Renal cortex interstitium (tissue), 11 donors: ENCODE data around the gene MEGF6. TPM values are rescaled to one million over a fixed set of nuclear protein-coding genes. Genes with fewer than 3 reads are reported as not detected.
"Not testable (repeated sequence)": the region's sequence is repeated elsewhere in the genome, so short reads cannot be mapped to it uniquely, and the experiment has no call there.

Experiments
- DNase-seq, 11 donors: peaks; one replicate each; pipeline ENCODE4 v3.0.0-alpha.2; 2013; ENCODE audit warnings: low read depth in 9 of 11, low spot score in 4 of 11; ENCODE audit errors: extremely low read depth in 1 of 11
- polyA plus RNA-seq, 3 donors: library from polyadenylated mRNA; unstranded; fragments of 120-200 nt; gene quantifications; one replicate each; pipeline ENCODE4 v1.2.1, GENCODE V29; 2013; ENCODE audit not compliant: insufficient read length in 3 of 3

The MEGF6 gene
- polyA plus RNA-seq, 3 donors = 8.5 to 15.3 (median 14.6) TPM

DNA sequence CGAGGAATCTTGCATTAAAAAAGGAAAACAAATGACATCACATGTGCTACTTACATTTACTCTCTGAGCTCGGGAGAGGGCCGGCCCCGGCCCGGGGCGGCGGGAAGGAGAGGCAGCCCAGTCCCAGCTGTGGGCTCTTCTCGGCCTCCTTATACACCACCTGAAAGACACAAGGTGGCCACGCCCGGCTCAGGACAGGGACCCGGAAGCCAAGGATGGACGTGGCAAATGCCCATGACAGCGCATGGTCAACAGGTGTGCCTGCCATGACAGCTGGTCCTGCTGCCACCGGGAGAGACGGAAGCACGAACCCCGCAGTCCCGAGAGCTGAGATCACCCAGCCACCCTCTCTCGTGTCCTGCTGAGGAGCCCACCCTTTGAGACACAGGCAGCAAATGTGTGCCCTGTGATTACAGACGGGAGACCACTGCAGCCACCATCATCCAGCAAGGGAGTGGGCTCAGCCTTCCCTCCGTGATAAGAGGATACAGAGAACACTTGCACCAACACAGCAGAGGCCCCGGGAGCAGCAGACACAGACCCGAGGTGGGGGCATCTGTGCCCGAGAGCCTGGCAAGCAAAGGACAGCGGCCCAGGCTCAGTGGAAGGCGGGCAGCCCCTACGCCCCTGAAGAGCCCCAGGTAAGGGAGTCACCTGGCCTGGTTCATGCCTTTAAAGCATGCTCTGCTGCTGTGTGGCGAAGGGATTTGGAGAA lies 22.2 kb upstream of the MEGF6 start:
- no peak for DNase-seq

DNA sequence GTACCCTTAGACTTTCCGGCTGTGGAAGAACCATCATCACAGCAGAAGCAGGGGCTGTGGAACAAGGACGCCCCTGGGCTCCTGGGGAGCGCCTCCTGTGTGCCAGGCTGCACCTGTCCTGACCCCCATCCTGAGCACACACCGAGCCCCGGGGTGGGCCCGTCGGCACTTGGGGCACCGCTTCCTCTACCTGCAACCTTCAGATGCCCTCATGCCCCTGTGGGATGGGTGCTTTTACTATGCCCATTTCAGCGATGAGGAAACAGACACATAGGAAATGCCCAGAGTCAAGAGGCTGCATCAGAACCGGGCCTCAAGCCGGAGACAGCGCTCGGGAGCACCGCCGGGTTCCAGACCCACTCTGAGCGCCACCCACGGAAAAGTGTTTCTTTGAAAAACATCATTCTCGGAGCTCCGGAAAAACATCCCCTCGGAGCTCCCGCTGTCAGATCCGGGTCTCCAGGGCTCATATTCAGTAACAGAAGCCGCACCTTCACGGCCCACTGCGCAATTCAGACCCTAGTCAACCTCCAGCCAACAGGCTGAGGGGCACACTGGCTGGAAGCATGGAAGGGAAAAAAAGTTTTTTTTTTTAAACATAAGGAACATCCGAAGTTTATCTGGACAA lies 21.5 kb upstream of the MEGF6 start:
- no peak for DNase-seq

DNA sequence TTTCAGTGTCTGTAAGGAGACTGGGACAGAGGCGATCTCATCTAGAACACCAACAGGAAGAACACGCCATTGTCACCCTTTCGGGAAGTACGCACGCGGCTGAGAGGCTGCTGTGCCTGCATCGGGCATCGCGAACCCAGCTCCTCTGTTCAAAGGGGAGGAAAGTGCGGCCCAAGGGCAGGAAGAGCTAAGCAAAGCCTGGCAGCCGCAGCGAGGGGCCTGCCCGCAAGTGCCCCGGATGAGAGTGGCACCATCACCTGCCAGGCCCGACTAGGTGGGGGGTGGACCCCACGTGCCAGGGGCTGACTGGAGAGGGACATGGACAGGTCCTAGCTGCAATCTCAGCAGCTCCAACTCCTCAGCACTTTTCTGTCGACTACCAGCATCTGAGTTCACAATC lies 21.0 kb upstream of the MEGF6 start:
- no peak for DNase-seq

DNA sequence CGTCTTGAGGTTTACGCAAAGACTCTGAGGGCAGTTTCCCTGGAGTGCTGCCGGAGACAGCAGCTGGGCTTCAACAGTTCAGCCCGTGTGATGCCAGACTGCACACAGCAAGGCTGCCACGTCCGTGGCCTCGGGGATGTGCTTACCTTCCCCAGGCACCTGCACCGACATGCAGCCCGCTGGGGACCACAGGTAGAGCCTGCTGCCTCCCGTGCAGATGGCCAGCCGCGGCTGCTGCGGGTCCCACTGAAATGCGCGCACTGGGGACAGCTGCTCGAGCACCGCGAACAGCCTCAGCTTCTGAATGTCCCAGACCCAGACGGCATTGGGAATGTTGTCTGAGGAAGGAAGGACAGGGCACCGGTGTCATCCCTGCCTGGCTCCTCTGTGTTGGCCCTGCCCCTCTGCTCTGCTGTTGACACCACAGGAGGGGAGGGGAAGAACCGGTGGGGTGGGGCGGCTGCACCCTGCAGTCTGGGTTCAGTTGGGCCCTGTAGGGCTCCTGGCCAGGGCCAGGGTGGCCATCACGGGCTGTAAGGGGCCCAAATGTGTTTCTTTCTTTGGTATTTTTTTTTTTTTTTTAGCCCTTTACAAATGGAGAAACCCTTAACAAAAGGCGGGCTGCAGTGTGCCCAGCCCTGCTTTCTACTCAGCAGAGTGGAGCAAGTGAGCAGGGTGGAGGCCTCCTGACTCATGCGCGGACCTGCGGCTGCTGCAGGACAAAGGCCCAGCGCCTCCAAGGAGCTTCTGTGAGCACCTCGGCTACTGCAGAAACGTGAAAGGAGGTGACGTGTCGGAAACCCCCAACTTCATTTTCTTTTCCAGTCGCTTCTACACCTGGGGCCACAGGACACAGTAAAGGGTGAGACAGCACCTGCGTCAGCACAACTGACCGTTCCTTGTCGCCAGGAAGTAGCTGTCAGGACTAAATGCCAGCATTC lies 20.3 kb upstream of the MEGF6 start:
- DNase-seq = no peak

DNA sequence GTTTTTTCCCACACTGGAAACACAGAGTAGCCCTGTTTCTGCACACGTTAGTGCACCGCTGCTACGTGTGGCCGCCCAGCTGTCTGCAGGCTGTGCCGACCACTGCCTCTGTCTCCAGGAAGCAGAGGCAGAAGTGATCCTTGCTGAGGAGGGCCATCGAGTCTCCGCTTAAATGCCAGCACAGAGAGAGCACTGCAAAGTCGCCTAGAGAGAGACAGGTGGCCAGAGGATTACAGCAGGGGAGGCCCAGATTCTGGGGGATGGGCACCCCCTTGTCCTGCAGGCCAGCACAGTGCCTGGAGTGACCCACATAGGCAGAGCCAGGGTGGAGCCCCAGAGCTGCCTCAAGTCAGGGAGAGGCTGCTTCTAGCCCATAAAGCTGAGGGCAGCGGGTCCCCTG lies 19.6 kb upstream of the MEGF6 start:
- DNase-seq = no peak

DNA sequence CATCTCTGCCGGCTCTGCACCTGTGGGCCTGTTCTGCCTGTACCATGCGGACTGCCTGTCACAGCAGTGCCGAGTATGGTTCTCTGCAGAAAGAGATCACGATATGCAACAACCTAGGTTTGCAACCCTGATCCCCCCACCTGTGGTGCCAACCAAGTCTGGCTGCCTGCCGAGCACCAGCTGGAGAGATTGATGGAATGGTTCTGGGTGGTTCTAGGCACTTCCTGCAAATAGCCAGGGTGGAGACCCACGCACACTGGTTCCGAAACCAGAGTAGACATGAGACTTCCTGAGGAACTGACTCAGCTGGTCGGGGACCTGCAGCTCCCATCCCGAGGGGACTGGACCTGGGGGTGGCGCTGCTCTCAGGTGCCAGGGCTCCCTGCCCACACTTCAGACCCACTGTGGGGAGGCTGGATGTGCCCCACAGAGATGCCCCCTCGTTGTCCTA lies 18.9 kb upstream of the MEGF6 start:
- no peak for DNase-seq

DNA sequence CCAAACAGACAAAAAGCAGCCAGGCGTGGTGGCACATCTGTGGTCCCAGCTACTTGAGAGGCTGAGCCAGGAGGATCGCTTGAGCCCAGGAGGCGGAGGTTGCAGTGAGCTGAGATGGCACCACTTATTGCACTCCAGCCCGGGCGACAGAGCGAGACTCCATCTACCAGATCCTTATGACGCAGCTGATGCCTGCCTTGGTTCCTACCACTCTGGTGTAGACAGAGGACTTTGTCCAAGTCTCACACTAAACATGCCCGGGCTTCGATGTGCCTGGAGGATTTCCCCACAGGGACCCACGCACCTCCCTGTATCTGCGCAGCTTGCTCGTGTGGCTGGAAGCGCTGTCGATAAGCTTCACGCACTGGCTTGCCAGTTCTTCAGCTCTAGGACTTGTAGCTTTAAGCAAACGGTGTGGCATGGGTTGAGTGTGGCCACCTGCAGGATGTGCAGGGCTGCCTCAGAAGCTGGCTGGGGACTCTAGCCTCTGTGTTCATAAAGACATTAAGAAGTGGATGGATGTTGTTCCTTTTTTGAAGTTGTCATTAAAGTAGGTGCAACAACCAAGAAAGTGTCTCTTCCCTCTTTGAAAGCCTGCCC lies 18.4 kb upstream of the MEGF6 start:
- DNase-seq = no peak

DNA sequence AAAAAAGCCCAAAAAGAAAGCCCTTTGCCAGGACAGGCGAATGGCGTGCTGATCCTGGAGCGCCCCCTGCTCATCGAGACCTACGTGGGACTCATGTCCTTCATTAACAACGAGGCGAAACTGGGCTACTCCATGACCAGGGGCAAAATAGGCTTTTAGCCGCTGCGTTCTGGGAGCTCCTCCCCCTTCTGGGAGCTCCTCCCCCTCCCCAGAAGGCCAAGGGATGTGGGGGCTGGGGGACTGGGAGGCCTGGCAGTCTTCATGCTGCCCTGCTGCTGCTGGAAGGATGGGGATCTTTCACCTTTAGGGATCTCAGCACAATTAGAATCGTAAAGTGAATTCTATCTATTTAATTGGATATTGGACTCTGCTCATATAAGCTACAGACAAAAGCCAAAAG lies 17.1 kb upstream of the MEGF6 start:
- no peak for DNase-seq

DNA sequence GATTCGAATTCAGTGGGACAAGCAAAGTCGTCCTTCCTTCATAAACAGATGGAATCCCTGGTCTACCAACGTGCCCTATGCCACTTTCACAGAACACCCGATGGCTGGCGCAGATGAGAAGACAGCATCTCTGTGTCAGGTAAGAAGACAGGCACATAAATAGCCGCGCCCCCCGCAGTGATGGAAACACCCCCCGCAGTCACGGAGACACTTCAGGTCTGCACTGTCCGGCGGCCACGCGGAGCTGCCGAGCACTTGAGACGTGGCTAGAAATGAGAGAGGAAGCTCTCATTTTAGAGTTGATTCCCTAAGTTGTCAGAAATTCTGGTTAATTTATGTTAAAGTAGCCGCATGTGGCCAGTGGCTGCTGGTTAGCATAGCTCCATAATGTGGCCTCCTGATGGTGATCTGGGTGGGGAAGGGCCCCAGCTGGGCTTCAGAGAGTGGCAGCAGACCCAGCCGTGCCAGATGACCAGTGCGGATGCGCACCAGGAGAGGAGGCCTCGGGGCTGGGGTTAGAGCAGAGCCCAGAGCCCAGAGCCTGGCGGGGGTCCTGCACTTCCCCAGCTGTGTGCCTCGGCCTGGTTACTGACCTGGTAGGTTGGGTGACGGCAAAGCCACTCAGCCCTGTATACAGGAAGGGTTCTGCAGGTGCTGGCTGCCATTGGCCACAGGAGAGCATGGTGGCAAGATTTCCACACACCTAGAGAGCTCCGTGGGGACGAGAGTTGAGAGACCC lies 16.4 kb upstream of the MEGF6 start:
- DNase-seq = no peak

DNA sequence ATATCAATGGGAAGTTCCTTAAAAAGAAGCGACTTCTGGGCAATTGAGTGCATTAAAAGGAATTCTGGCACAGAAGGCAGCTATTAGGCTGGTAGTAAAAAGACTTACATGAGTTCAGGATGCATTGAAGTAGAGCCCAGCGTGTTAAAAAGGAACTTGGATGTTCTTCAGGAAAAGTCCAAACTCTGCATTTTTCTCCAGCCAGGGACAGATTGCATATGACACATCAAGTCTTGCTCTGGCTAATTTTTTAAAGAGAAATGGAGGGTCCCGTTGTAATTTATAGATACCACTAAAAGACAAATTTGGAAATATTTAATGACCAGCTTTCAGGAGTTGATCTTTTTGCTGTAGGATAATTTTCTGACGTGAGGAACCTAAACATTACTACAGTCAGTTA lies 14.7 kb upstream of the MEGF6 start:
- no peak for DNase-seq

DNA sequence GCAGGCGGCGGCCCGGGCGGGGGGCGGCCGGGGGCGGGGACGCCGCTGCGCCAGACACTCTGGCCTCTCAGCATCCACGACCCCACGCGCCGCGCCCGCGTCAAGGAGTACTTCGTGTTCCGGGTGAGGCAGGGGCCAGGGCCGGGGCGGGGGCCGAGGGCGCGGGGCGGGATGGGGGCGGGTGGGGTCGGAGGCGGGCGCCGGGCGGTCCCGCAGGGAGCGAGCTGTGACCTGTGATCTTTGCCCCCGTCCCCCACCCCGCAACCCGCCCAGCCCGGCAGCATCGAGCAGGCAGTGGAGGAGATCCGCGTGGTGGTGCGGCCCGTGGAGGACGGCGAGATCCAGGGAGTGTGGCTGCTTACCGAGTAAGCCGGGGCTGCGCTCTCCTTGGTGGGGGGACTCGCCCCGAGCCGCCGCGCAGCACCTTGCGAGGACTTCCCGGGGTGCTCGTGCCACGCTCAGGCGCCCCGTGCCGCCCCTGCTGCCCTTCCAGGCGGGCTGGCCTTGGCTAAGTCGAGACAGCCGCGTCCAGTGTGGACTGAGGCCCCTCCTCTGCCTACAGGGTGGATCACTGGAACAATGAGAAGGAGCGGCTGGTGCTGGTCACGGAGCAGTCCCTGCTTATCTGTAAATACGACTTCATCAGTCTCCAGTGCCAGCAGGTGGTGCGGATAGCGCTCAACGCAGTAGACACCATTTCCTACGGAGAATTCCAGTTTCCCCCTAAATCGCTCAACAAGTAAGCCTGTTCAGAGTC lies 14.0 kb upstream of the MEGF6 start:
- DNase-seq = no peak

DNA sequence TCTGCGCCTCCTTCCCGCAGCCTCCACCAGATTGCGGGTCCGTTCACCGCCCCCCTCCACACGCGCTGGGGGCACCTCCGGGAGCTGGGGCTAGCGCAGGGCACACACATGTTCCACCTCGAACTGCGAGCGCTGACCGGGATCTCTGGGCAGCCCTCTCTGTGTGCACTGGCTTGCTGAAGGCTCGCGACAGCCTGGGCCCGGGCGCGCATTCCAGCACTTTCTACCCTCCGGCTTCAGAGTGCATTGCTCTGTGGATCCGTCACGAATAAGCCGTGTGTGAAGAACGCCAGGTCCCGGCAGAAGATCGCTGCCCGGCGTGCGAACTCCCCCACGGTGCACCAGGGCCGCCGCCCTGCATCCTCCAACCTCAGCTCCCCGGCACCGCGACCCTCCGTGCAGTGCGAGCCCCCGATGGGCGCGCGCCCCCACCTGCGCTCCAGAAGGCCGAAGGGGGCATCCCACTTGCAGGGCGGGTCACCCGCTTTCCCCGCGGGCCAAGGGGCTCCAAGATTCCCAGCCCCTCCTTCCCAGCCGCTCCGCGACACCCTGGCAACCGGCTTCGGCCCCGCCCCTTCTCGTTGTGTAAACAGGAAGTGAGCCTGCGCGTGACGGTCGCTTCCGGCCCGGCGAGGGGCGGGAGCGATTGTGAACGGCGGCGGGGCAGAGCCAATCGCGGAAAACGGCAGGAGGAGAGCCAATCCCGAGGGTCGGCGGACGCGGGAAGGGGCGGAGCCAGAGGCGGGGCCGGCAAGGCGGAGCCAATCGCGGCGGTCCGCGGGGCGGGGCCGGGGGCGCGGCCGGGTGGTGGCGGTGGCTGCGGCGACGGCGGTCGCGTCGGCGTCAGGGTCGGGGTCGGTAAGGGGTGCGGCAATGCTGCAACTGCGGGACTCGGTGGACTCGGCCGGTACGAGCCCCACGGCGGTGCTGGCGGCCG lies 13.2 kb upstream of the MEGF6 start, which contains the start of gene TPRG1L:
Gene TPRG1L, plus strand, starts transcription at position 816 of the 937 bp plus-strand sequence. Its CDS starts 58 bp downstream, at position 874.
- DNase-seq = peak; percentile 90 to 97 (median 95)

DNA sequence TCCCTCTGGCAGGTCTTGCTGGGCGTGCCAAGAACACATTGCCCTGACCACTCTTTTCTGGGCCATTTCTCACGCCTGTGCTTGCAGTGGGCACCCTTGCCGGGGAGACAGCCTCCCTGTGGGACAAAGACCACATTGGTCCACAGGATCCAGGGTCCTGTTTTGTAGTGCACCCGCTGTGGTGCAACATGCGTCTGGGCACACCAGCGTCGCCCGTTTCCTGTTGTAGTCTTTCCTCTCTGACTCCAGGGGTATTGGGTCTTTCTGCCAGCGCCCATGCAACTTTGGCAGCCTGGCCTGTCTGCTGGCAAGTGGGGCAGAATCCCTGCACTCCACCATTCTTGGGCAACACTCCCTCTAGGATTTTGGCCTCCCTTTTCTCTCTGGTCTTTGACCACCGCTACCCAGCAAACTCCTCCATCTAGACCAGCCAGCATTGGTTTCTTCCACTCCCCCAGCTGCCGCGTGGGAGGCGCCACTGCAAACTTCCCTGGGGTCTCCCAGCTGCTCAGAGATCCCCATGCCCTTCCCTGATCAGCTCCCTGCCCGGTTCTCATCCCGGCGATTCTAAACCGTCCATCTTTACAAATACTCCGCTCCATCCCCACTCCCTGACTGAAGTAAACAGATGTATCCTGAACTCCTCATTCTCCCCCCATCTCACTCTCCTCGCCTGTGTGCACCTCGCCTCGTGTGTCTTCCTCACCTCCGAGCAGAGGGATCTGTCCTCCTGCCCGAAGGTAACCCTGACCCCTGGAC lies 12.3 kb upstream of the MEGF6 start:
- DNase-seq = no peak

DNA sequence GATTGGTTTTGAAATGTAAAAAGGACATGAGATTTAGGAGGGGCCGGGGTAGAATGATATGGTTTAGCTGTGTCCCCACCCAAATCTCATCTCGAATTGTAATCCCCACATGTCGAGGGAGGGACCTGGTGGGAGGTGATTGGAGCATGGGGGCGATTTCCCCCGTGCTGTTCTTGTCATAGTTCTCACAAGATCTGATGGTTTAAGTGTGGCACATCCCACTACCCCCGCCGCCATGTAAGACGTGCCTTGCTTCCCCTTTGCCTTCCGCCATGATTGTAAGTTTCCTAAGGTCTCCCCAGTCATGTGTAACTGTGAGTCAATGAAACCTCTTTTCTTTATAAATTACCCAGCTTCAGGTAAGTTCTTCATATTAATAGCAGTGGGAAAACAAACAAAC lies 10.8 kb upstream of the MEGF6 start:
- not testable (repeated sequence) for DNase-seq

DNA sequence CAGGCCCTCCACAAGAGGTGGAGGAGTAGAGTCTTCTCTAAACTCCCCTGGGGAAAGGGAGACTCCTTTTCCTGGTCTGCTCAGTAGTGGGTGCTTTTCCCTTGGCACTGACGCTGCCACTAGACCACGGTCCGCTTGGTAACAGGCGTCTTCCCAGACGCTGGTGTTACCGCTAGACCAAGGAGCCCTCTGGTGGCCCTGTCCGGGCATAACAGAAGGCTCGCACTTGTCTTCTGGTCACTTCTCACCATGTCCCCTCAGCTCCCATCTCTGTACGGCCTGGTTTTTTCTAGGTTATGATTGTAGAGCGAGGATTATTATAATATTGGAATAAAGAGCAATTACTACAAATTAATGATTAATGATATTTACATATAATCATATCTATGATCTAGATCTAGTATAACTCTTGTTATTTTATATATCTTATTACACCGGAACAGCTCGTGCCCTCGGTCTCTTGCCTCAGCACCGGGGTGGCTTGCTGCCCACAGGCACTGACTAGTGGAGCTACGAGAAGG lies 9.9 kb upstream of the MEGF6 start:
- DNase-seq = not testable (repeated sequence)

DNA sequence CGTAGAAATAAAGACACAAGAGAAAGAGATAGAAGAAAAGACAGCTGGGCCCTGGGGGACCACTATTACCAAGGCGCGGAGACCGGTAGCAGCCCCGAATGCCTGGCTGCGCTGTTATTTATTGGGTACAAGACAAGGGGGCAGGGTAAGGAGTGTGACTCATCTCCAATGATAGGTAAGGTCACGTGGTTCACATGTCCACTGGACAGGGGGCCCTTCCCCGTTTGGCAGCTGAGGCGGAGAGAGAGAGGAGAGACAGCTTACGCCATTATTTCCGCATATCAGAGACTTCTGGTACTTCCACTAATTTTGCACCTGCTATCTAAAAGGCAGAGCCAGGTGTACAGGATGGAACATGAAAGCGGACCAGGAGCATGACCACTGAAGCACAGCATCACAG lies 9.4 kb upstream of the MEGF6 start:
- no peak for DNase-seq
